Brain pericyte (primary cell): ENCODE data around the gene CACNA1C.

Experiments used
- DNase-seq: peaks from one replicate; pipeline ENCODE4 v3.0.0-alpha.2; 2012; ENCODE audit warnings: low read depth, low spot score

Gene CACNA1C

DNA sequence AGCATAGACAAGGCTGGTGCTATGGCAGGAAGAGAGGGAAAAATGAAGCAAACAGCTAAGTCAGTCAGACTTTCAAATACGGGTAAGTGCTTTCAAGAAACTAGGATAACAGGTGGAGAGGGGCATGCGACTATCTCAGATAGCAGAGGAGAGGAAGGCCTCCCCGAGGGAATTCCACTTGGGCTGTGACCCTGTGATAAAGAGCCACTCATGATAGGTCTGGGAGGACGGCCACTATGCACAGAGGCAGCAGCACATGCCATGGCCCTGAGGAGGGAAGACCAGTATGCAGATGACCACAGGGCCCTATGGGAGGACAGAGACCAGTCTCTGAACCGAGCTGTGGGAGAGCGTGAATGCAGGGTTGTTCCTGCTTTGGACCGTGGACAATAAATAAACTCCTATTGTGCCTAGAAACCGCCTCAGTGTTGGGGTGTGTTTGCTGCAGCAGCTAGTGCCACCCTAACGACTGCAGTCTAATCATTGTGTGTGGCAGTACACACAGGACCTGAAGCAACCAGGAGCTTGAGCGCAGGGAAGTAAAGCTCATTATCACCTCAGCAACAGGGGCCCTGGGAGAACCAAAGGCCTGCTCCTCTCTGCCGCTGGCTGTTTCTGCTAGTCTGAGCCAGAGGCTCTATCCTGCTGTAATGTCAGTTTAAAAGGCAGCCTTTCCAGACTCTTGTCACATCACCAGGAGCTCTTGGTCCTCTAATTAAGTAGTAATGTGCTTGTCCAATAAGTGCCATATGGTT is 119.1 kb downstream of the CACNA1C start:
- no peak for DNase-seq

DNA sequence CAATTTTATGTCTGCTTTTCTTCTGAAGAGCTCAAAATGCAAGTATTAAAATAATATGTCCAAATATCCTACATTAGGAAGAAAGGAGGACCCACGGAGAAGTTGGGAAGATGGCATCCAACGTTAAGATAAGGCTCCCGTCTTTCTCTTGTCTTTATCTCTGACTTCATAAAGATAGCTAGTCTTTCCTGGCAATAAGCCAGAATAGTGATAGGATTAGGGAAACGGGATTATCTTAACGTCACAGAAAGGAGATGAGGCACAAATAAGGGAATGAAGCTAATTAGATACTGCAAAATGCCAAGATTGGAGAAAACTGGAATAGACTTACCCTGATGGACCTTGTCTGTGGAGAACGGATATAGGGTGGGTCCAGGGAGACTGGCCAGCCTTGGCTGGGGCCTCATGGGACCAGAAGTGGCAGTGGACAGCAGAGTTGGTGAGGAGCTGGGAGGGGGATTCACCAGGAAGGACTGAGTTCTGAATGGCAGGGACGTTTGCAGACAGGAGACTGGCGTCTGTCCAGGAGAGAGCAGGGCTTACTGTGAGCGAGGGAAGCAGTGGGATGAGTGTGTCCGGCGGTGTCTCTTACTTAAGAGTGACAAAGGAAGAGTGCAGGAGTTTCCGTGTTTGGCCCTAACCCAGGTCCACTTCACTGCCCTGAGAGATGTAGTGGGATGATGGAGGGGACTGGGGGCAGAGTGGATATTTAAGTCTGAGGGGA is 119.9 kb downstream of the CACNA1C start:
- no peak for DNase-seq

DNA sequence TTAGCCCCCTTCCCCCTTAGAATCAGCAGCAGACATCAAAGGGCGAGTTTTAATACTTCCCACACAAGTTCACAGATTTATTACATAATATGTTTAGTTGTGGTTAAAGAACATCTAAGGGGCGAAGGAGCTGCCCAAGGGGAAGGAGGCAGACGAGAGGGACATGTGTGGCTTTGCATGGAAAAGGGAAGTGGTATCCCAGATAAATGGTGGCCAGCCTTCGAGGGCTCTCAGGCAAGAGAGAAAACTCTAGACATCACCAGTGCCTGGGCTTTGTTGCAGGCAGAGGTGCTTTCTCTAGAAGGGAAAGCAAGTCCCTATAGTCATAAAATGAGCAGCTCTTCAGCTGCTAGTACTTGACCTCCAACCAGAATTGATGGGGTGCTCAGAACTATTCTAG is 121.2 kb downstream of the CACNA1C start:
- no peak for DNase-seq

DNA sequence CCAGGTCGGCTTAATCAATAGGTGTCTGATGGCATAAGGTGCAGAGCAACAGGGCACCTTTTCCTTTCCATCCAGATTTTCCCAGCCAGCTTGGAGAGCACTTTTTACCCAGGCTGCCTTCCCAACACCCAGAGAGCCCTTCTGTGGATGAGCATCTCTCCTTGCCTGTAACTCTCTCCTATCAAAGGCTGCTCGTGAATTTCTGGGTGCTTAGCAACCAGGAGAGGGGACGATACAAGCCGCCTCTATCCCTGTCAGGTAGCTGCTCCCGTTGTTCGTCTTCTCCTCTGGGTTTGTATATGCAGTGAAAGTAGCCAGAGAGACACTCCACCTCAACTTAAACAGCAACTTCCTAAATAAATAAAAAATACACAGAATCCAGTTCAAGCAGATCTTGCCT is 124.2 kb downstream of the CACNA1C start:
- no peak for DNase-seq

DNA sequence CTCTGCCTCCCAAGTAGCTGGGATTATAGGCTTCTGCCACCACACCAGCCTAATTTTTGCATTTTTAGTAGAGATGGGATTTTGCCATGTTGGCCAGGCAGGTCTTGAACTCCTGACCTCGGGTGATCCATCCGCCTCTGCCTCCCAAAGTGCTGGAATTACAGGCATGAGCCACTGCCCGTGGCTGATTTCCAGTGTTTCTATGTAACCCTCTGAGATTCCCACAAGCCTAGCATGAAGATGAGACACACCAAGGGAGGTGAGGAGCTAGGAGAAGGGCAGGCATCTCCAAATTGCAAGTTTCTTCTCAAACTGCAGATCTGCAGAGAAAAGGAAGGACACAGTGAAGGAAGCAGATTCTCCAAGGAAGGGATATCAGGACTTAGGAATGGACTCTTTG is 125.0 kb downstream of the CACNA1C start:
- DNase-seq, result no peak

DNA sequence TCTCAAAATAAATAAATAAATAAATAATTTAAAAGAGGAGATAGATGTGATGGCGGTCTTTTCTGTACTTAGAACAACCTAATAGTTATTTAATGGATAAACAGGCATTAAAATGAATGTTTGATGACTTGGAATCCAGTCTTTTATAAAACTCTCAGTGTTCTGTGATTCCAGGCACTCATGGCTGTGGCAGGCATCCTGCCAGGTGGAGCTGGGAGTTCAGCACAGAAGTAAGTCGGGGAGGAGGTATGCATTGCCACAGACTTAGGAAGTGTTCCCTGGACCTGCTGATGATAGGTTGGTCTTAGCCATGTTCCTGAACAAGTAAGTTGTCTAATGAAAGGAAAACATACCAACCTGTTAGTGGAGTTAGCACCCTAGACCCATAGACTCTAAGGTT is 126.3 kb downstream of the CACNA1C start:
- no peak for DNase-seq

DNA sequence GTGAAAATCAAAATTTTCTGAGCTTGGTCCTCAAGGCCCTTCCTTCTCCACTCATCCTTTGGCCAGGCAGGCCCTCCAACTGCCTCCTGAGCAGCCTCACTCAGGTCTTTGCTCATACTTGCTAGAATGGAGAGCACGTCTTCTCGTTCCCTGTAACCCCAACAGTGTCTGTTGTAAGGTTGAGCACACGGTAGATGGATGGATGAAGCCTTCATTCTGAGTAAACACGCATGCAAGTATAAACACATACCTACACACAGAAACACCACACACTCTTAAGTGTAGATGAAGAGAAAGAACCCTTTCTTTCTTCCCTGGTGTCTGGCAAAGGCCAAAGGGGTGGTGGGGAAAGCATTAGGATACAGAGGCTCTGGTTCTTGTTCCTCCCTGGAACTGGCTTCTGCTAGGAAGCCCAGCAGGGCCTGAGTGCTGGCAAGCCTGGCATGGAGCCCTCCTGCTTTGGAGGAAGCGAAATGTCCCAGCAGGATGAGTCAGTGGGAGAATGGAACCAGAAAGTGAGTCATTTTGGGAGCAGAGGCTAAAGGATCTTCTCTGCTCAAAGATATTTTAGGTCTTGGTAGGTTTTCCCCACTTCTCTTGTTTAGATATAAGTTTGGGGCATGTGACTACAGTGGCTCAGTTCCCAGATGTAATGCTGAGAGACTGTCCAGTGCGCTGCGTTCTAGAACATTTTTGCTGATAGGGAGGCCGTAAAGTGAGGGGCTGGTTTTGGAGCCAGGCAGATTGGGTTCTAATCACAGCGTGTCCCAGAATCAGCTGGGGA is 127.4 kb downstream of the CACNA1C start:
- peak; percentile 49 for DNase-seq

DNA sequence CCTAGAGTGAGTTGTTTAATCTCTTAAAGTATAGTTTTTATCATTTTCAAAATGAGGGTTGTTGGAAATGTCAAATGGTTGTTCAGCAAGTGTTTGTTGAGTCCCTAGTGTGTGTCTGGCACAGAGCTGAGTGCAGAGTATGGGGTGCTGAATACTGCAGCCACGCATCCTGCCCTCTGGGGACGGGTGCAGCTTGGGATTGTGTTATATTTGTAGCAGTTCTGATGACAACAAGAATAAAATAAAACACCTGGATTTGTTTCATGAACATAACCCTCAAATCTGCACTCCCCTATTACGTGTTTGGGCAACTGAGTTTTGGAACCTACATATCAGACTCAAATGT is 127.9 kb downstream of the CACNA1C start:
- no peak for DNase-seq

DNA sequence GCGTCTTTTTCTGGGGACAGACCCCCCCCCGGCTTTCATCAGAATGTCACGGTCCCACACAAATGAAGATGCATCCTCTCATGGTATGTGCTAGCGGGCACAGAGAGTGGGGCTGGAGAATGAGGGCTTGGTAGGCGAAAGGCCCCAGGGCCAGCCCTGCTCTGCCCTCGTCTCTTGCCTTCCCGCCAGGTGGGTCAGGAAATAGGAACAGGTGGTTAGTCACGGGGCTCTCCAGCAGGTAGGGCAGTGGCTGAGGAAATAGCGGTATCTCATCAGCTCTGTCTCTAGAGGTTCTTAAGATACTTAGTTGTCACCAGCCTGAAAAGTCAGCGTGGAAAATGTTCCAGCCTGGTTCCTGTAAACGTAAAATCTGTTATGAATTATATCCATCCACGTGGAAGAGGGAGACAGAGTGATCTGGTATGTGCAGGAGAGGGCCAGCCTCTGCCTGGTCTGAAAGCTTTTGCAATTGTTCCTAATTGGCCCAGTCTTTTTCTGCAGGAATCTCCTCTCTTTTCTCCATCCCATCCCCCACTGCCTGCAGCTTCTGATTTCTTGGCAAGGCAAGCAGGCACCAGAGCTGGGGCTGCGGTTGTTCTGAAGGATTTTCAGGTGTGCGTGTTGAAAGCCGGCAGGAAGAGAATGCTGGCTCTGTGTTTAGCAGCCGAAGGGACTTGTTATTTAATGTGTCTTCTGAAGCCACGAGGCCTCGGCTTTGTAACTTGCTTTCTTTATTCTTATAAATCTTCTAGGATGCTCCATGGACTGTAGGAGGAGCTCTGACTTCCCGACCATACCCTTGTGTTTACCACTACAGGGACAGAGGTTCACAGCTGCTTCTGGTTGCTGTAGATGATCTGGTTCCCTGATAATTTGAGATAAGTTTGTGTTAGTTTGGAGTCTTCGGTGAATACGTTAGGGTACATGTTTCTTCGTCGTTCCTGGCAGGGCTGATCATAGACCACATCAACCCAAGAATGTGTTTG is 131.1 kb downstream of the CACNA1C start:
- DNase-seq, result no peak

DNA sequence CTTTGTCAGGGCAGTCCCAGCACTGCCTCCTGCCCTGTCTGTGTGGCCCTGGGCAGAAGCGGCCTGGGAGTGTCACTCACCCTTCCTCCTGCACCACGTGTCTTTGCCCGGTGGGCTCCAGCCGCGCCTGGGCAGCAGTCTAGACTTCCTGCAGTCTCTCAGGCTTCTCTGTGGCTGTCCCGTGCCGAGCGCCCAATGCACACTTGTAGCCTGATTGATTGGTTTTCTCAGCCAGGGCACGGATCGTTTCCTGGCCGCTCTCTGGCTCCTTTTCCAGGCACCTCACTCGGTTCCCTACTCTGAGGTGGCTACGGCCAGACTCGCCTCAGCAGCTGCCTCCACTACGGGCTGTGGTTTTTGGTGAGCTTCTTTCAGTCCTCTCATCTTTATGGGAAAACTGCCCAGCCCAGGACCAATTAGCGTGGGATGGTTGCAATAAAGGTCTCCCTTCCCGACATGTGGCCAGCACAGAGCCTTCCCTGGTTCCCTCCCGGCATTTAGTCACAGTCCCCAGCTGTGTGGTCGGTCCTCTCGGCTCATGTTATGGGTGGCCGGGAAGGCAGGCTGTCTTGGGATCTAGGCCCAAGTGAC is 133.1 kb downstream of the CACNA1C start:
- no peak for DNase-seq

DNA sequence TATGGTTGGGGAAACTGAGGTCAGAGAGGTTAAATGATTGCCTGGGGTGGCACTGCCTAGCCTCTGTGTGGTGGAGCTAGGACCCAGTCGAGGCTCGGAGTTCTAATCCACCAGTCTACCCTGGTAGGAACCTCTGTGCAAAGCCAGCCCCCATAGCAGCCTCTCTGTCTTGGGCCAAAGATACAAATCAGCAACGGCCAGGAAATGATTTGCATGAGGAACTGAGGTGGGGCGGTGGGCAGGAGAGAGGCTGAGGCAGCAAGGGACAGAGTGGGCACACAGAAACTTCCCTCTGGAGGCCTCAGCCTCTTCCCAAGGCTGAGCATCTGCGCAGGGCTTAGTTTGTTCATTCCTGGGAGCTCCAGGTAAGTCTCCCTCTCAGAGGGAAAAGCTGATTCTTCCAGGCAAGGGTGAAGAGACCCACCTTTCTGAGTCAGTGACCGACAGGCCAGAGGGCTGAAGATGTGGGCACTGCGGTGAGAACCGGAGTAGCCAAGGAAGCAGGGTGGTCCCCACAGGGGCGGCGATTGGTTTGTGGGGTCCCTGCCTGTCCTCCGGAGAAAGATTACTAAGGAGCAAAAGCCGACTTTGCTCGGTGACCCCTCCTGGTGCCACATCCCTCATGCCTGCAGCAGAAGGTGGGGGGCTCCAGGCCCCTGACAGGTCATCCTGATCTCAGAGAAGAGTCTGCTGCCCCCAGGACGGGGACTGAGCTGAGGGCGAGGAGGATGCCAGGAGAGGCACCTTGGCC is 134.6 kb downstream of the CACNA1C start:
- no peak for DNase-seq

DNA sequence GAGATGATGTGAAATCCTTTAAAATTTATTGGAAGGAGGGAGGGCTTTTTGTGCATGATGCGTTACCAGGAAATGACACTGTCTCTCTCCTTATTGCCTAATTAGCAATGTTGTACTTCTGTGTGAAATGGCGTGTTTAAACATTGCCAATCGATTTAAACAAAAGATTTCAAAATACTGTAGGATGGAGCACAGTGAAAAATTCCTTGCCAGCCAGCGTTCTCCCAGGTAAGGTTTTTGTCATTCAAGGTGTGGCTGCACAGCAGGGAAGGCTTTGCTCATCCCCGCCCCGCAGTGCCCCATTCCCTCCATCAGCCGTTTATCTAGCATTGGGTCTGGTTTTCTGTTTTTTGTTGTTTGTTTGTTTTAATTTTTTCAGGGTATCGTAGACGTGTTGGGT is 137.3 kb downstream of the CACNA1C start:
- no peak for DNase-seq

DNA sequence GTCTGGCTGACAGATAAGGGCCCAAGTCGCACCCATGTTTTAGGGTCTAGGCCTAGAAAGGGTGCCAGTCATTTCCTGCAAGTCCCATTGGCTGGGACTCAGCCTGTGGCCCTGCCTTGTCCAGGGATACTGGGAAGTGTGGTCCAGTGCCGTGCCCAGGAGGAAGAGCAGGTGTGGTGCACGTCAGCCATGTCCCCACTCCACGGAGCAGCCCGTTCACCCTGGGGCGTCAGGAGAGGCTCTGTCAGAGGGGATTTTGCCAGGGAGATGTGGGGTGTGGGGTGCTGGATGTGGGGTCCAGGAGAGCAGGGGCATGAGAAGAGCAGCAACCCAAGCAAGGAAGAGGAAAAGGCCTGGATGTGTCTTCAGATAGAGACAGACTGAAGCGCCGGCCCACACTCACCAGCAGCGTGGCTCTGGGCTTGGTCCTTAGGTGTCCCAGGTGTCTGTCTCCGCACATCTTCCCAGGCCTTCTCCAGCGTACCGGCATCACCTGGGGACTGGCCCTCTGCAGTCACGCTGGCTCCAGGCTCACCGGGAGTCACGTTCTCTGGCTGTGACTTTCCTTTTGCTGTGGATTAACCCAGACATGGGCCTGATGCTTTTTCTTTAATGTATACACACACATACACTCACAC is 138.2 kb downstream of the CACNA1C start:
- DNase-seq, result no peak

DNA sequence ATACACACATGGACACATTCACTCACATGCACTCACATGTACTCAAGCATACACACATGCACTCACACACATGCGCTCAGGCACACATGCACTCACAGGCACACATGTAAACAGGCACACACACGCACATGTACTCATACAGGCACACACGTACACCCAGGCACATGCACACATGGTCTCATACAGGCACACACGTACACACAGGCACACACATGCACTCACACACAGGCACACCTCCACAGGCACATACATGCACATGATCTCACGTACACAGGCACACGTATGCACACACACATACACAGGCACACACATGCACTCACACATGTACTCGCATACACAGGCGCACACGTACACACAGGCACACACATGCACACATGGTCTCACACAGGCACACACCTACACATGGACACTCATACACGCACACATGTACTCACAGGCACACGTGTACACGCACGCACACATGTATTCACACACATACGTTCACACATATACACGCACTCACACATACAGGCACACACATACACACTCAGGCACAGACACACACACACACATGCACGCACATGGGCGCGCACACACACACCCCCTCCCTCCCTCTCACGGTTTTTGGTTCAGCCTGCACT is 138.9 kb downstream of the CACNA1C start:
- DNase-seq, result no peak

DNA sequence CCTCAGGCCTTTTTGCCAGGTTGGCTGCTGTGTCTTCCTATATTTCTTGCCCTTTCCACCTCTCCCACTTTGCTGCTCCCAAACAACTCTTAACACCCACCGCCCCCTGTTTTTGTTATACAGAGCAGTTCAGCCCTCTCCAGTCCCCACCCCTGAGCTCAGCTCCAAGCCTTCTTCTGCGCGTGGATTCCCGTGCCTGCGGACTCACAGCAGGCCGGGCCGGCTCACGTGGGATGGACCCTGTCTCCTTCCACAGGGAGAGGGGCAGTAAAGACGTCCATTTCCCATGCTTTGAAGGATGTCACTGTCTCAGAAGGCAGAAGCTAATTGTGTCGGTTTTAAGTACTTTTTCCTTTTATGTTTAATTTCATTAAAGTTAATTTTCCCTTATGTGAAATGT is 139.4 kb downstream of the CACNA1C start:
- DNase-seq, result no peak

DNA sequence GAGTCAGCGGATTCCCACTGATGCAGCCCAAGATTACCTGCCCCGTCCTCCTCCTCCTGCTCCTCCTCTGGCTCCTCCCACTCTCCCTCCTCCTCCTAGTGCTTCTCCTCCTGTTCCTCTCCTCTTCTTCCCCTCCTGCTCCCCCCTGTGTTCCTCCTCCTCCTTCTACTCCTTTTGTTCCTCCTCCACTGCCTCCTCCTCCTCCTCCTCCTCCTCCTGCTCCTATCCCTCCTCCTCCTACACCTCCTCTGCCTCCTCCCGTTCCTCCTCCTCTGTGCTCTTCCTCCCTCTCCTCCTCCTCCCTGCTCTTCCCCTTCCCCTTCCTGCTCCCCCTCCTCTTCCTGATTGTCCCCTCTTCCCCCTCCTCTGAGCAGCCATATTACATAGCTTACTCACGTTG is 141.3 kb downstream of the CACNA1C start:
- DNase-seq, result no peak

DNA sequence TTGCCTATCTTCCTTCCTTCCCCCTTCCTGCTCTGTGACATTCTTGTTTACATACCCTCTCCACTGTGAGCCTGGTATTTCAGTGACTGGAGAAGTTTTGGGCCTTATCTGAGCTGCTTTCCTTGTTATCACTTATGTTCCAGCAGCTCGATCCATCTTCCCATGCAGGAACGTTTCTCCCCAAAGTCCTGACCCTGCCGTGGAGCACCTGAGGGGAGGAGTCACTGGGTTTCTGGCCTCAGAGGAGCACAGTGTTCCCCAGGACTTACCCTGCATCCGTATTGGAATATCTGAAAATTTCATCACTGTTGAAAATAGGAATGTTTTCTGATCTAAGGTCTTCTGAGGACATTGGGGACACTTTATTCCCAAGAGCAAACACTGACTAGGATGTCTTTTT is 141.8 kb downstream of the CACNA1C start:
- DNase-seq, result no peak

DNA sequence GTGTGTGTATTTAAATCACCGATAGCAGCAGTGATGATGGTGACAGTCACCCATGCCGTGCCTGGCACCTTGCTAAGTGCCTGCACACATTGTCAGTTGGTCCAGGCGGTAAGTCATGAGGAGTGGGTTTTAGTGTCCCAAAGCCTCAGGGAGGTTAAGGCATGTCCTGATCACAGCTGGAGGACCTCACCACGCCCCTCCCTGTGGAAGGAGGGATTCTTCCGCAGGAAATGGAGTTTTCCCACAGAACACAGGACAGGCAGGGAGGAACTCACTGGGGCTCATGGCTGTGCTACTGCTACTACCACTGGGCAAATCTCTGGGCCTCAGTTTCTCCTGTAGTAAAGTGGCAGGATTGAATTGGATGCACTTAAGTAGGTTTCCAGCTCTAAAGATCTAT is 142.3 kb downstream of the CACNA1C start:
- DNase-seq, result no peak

DNA sequence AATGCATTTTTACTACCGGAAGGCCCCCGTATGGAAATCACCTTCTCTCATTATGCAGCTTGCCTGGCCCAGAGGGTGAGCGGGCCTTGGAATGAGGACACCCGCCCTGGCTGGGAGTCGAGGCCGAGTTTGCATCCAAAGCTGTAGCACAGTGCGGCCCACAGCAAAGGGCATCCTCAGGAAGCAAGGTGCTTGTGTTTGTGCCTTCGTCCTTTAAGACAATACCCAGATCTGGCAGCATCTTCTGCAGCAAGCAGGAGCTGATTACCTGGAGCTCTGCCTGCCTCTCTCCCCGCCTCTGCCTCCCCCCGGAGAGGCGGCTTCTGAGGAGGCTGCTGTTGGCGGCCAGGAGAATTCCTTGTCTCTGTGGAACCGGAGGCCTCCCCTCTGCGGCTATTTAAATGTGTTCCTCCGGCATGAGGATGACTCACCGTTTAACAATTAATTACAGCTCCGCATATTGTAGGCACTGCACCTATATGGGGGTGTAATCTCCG is 145.3 kb downstream of the CACNA1C start:
- no peak for DNase-seq
